Activated naive CD8-positive, alpha-beta T cell treated with anti-CD3 and anti-CD28 coated beads for 36 hours (primary cell): Measurements from ENCODE around the gene CACNA1G. TPM values are rescaled to one million over a fixed set of nuclear protein-coding genes. Genes with fewer than 3 reads are reported as not detected.

Source experiments
- DNase-seq: peaks from one replicate; pipeline ENCODE4 v3.0.0; 2021
- H3K27ac Mint-ChIP-seq: one replicate; pipeline ENCODE4 v1.8.0; 2022; ENCODE audit warnings: mild to moderate bottlenecking, moderate library complexity, mixed read lengths
- H3K27me3 Mint-ChIP-seq: one replicate; pipeline ENCODE4 v1.8.0; 2022; ENCODE audit warnings: mild to moderate bottlenecking, mixed read lengths
- H3K36me3 Mint-ChIP-seq: one replicate; pipeline ENCODE4 v1.8.0; 2021; ENCODE audit warnings: mild to moderate bottlenecking, mixed read lengths
- H3K4me1 Mint-ChIP-seq: one replicate; pipeline ENCODE4 v1.8.0; 2021; ENCODE audit warnings: mixed read lengths
- H3K4me3 Mint-ChIP-seq: one replicate; pipeline ENCODE4 v1.8.0; 2022; ENCODE audit warnings: mild to moderate bottlenecking, moderate library complexity, mixed read lengths
- H3K9me3 Mint-ChIP-seq: one replicate; pipeline ENCODE4 v1.8.0; 2022; ENCODE audit warnings: mixed read lengths
- total RNA-seq, 2 experiments: library from RNA; stranded (reverse); gene quantifications; one replicate each; pipeline ENCODE4 v1.2.3, GENCODE V29; 2021

Gene CACNA1G
- total RNA-seq, 2 experiments from 2014 or later: 0.06 TPM; not detected in 1

DNA sequence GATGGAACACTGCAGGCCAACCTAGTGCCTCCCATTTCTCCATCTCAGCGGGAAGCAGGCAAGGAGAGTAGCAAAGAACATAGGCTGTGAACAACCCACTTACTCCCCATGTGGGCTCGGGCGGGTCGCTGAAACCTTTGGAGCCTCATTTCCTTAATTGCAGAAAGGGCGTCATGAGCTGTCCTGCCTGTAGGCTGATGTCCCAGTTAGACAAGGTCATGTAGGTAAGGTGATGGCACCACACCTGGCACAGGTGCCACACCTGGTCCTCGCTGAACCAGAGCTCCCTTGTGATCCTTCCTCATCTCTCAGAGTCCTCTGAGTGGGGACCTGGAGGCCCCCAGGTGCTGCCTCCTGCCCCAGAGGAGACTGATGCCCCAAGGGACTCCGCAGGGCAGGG is 97.1 kb downstream of the CACNA1G start:
- peaks cover 11% of the 10 kb centered on the region for H3K4me1 Mint-ChIP-seq
- H3K36me3 Mint-ChIP-seq: no peaks in the 10 kb centered on the region
- no peak for DNase-seq
- H3K4me3 Mint-ChIP-seq: no peak overlapping the region
- H3K9me3 Mint-ChIP-seq: no peaks in the 10 kb centered on the region
- no peak overlapping the region for H3K27ac Mint-ChIP-seq
- H3K27me3 Mint-ChIP-seq: no peaks in the 10 kb centered on the region

DNA sequence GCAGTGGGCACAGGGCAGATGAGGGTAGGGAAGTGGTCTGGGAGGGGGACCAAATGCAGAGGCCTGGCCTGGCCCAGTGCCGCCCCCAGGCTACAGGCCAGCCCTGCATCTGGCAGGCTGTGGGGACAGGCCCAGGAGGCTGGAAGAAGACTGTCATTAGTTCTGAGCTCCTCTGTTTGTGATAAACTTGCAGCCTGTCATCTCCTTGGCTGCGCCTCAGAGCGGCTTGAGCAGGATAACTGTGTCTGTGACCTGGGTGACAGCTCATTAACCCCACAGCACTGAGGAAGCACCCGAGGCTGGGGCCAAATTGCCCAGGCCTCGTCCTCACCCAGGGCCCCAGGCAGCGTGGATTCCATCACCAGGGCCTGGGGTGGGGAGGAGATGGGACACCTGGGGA is 98.1 kb downstream of the CACNA1G start:
- Mint-ChIP-seq H3K27ac (no peak overlapping the region), H3K27me3 (no peaks in the 10 kb centered on the region), H3K4me1 (peaks cover 11% of the 10 kb centered on the region), H3K4me3 (no peak overlapping the region), H3K9me3 (no peaks in the 10 kb centered on the region), H3K36me3 (no peaks in the 10 kb centered on the region)
- no peak for DNase-seq

DNA sequence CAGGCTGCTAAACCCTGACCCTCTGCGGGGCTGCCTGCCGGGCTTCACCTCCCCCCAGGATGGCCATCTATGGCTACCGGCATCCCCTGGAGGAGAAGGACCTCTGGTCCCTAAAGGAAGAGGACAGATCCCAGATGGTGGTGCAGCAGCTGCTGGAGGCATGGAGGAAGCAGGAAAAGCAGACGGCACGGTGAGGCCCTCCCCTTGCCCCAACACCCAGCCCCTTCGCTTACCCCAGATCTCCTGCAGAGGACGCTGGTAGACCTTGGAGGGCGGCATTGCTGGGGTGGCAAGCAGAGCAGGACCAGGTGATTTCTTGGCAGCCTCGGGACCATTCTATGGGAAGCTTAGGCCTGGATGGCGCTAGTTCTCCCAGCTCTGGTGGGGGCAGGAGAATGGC is 98.7 kb downstream of the CACNA1G start:
- H3K9me3 Mint-ChIP-seq: no peaks in the 10 kb centered on the region
- no peak for DNase-seq
- no peaks in the 10 kb centered on the region for H3K27me3 Mint-ChIP-seq
- H3K36me3 Mint-ChIP-seq: no peaks in the 10 kb centered on the region
- H3K4me1 Mint-ChIP-seq: peaks cover 11% of the 10 kb centered on the region
- no peak overlapping the region for H3K4me3 Mint-ChIP-seq
- H3K27ac Mint-ChIP-seq: no peak overlapping the region

DNA sequence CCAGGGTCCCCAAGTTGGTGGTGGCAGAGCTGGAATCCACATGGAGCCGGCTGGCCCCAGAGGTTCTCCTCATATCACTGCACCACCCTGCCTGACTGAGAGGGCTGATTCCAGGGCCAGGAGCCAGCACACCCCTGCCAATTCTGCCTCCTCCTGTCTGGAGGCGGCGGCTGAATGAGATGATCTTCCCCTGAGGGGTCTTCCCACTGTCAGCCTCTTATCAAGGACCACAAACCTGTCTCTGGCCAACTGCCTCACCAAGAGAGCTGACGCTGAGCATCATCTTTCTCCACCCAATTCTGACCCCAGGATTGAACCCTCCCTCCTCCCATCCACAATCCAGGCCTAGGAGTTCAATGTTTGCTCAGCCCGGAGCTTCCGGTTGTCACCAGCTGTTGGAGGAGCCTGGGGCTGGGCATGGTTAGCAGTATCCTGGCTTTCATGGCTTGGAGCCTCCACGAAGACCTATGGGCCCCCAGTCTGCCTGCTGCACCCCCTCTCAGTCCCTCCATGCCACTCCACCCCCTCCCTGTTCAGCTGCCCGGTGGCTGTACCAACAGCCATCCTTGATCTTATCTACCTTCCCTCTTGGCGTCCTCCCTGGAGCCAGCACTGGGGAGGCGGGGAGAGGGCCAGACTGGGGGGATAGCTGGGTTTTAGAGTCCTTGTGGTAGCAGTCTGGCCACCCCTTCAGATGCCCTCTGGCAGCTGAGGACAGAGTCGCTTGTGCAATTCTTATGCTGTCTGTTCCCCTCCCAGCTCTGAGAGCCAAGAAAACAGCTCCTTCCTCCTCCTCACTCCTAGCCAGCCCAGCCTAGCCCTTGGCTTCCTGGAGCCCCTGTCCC is 99.7 kb downstream of the CACNA1G start:
- Mint-ChIP-seq H3K27me3 (no peaks in the 10 kb centered on the region), H3K36me3 (no peaks in the 10 kb centered on the region), H3K4me1 (peaks cover 11% of the 10 kb centered on the region), H3K9me3 (no peaks in the 10 kb centered on the region), H3K4me3 (no peak overlapping the region), H3K27ac (no peak overlapping the region)
- DNase-seq: no peak

DNA sequence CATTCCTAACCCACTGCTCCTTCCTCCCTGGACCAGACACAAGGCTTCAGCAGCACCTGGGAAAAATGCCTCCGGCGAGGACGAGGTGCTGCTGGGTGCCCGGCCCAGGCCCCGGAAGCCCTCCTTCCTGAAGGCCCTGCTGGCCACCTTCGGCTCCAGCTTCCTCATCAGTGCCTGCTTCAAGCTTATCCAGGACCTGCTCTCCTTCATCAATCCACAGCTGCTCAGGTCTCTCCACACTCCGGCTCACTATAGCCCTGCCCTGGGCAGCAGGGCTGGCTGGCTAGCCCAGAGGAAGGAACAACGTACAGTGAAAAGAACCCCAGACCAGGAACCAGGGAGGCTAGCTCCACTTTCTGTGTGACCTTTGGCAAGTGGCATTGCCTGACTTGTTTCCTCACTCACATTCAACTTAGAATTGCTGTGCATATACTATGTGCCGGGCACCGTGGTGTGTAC is 100.4 kb downstream of the CACNA1G start:
- DNase-seq: no peak
- H3K36me3 Mint-ChIP-seq: no peaks in the 10 kb centered on the region
- no peak overlapping the region for H3K4me3 Mint-ChIP-seq
- no peaks in the 10 kb centered on the region for H3K27me3 Mint-ChIP-seq
- H3K4me1 Mint-ChIP-seq: peaks cover 11% of the 10 kb centered on the region
- H3K9me3 Mint-ChIP-seq: no peaks in the 10 kb centered on the region
- H3K27ac Mint-ChIP-seq: peak overlapping the region; percentile 26

DNA sequence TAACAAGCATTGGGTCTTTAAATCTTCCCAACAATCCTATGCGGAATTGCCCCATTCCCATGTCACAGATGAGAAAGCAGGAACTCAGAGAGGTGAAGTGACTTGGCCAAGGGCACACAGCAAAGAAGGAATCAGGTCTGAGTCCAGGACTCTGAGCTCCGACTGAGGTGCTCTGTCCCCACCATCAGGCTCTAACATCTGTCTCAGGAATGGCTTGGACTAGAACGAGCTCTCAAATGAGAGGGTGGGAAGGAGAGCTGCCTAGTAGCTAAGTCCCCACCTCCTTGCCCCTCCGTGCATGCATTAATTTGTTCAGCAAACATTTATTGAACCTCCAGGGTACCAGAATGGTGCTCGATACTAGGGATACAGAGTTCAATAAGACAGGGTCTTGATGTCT is 100.8 kb downstream of the CACNA1G start:
- Mint-ChIP-seq H3K27me3 (no peaks in the 10 kb centered on the region), H3K4me3 (no peak overlapping the region), H3K4me1 (peaks cover 11% of the 10 kb centered on the region), H3K27ac (peak overlapping the region; percentile 26), H3K9me3 (no peaks in the 10 kb centered on the region), H3K36me3 (no peaks in the 10 kb centered on the region)
- no peak for DNase-seq

DNA sequence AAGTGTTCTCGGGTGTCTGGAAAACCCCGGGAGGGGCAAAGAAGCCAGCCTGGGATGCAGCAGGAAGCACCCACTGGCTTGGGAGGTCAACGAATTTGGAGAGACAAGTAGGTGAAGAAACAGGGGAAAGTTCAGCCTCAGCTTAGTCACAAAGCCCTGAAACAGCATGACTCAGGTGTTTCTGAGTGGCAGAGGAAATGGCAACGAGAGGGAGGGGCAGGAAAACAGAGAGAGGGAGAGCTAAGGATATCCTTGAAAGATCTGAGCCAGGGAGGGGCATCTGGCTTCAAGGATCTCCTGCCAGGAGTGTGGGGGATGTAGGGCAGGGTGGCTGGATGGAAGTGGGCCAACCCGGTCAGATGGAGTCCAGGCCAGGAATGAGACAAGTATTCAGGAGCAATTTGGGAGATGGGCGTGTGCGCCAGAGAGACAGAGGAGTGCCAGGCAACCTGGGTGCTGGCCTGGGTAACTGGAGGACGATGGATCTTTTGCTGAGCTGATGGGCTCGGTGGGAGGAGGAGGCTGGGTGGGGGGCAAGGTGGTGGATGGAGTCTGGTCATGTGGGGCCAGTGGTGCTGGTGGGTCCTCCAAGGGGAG is 101.4 kb downstream of the CACNA1G start:
- no peaks in the 10 kb centered on the region for H3K9me3 Mint-ChIP-seq
- H3K4me1 Mint-ChIP-seq: peaks cover 11% of the 10 kb centered on the region
- H3K27ac Mint-ChIP-seq: peak overlapping the region; percentile 67
- H3K4me3 Mint-ChIP-seq: no peak overlapping the region
- no peak for DNase-seq
- no peaks in the 10 kb centered on the region for H3K36me3 Mint-ChIP-seq
- H3K27me3 Mint-ChIP-seq: no peaks in the 10 kb centered on the region

DNA sequence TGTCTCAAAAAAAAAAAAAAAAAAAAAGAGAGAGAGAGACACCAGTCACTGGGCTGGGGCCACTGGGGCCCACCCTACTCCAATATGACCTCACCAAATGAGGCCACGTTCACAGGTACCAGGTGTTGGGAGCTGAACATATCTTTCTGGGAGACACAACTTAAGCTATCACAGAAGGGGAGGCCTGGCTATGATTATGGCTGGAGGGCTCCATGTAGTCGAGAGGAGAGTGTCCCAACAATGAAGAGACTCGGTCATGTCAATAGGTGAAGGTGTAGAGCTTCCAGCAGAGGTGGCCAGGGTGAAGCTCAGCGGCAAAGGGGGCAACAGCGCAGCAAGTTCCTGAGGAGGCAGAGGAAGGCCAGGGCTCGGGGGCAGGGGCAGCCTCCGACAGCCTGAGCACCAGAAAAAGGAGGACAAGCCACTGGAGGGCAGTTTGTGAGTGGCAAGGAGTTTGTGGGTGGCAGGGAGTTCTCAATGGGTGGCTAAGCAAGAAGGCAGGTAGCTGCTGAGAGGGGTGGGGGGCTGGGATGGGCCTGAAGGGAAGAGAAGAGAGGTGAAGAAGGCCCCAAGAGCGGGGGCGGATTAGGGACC is 102.2 kb downstream of the CACNA1G start:
- Mint-ChIP-seq H3K4me3 (no peak overlapping the region), H3K36me3 (no peaks in the 10 kb centered on the region), H3K27me3 (no peaks in the 10 kb centered on the region), H3K27ac (peak overlapping the region; percentile 14), H3K9me3 (no peaks in the 10 kb centered on the region), H3K4me1 (peaks cover 11% of the 10 kb centered on the region)
- no peak for DNase-seq

DNA sequence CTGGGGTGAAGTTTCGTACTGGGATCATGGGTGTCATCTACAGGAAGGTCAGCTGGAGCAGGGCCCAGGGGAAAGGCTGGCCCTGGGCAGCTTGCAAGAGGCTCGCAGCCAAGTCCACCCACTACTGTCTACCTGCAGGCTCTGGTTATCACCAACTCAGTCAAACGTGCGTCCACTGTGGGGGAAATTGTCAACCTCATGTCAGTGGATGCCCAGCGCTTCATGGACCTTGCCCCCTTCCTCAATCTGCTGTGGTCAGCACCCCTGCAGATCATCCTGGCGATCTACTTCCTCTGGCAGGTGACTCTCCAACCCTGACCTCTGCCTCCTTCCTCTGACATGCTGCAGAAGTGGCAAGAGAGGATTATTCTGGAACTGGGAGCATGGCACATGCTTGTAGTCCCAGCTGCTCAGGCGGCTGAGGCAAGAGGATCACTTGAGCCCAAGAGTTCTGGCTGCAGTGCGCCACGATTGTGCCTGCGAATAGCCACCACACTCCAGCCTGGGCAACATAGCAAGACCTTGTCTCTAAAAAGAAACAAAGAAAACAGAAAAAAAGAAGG is 103.4 kb downstream of the CACNA1G start:
- H3K36me3 Mint-ChIP-seq: no peaks in the 10 kb centered on the region
- no peak overlapping the region for H3K27ac Mint-ChIP-seq
- no peak overlapping the region for H3K4me3 Mint-ChIP-seq
- peaks cover 11% of the 10 kb centered on the region for H3K4me1 Mint-ChIP-seq
- no peaks in the 10 kb centered on the region for H3K9me3 Mint-ChIP-seq
- DNase-seq: no peak
- no peaks in the 10 kb centered on the region for H3K27me3 Mint-ChIP-seq

DNA sequence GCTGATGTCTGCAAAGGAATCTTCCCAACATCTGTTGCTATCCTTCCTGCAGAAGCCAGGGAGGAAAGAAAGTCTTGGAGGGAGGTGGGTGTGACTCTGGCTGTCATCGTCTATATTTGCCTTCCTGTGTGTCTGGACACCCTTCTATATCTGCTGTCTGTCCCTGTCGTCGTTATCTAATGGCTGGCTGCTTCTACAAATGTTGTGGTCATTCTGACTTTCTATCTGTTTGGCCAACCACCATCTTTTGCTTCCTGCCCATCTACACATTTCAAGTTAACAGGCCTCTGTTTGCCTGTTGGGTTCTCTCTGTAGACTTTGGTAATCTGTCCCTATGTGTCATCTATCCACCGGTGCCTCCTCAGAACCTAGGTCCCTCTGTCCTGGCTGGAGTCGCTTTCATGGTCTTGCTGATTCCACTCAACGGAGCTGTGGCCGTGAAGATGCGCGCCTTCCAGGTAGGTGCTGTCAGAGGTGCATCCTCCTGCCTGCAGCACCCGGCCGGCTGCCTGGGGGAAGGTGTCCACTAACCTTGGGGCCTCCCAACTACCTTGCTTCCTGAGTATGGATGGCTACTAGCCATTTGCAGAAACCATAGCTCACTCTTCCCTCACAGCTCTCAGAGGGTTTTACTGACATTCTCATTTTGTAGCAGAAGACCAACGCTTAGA is 104.4 kb downstream of the CACNA1G start:
- no peak overlapping the region for H3K27ac Mint-ChIP-seq
- H3K36me3 Mint-ChIP-seq: no peaks in the 10 kb centered on the region
- H3K4me3 Mint-ChIP-seq: no peak overlapping the region
- no peaks in the 10 kb centered on the region for H3K27me3 Mint-ChIP-seq
- H3K9me3 Mint-ChIP-seq: no peaks in the 10 kb centered on the region
- H3K4me1 Mint-ChIP-seq: peaks cover 11% of the 10 kb centered on the region
- no peak for DNase-seq

DNA sequence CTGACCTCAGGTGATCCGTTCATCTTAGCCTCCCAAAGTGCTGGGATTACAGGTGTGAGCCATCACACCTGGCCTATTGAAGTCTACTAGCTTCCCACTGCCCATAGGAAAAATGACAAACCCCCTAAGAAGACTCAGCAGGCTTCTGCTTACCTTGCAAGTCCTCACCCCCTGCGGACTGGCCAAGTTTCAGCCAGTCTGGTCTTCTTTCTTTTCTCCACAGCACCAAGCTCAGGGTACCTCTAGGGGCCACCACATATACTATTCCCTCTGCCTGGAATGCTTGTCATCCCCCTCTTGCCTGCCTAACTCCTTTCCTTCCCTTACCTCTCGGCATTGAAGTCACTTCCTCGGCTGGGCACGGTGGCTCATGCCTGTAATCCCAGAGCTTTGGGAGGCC is 105.3 kb downstream of the CACNA1G start:
- no peak overlapping the region for H3K4me3 Mint-ChIP-seq
- DNase-seq: no peak
- H3K4me1 Mint-ChIP-seq: peaks cover 11% of the 10 kb centered on the region
- H3K36me3 Mint-ChIP-seq: no peaks in the 10 kb centered on the region
- no peaks in the 10 kb centered on the region for H3K9me3 Mint-ChIP-seq
- H3K27me3 Mint-ChIP-seq: no peaks in the 10 kb centered on the region
- no peak overlapping the region for H3K27ac Mint-ChIP-seq

DNA sequence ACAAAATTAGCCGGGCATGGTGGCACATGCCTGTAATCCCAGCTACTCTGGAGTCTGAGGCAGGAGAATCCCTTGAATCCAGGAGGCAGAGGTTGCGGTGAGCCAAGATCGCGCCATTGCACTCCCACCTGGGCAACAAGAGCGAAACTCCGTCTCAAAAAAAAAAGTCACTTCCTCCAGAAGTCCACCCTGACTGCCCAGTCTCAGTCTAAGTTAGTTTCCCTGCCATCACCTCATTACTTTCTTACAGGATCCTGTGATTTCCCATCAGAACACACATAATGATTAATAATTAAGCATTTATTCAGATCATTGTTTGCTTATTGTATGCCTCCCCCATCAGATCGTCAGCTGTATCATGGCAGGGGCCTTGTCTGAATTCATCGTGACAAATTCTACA is 105.8 kb downstream of the CACNA1G start:
- Mint-ChIP-seq H3K9me3 (no peaks in the 10 kb centered on the region), H3K27me3 (no peaks in the 10 kb centered on the region), H3K4me1 (peaks cover 8% of the 10 kb centered on the region), H3K4me3 (no peak overlapping the region), H3K27ac (no peak overlapping the region), H3K36me3 (no peaks in the 10 kb centered on the region)
- DNase-seq: no peak

DNA sequence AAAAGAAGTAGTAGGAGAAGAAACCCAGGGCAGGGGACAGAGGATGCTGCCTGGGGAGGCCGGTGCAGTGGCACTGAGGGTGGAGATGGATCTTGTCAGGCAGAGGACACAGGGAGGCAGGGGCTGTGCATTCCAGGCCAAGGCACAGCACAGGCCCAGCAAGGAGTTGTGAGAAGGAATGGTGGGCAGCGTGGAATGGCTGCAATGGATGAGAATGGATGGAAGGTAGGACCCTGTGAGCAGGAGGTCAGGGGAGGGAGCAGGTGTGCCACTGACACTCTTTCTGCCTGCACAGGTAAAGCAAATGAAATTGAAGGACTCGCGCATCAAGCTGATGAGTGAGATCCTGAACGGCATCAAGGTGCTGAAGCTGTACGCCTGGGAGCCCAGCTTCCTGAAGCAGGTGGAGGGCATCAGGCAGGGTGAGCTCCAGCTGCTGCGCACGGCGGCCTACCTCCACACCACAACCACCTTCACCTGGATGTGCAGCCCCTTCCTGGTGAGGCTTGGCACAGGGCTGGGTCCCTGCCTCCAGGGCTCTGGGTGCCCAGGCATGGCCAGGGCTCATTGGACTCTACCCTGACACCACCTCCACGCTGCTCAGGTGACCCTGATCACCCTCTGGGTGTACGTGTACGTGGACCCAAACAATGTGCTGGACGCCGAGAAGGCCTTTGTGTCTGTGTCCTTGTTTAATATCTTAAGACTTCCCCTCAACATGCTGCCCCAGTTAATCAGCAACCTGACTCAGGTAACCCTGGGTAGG is 106.9 kb downstream of the CACNA1G start:
- H3K4me3 Mint-ChIP-seq: no peak overlapping the region
- no peak overlapping the region for H3K27ac Mint-ChIP-seq
- no peak for DNase-seq
- no peaks in the 10 kb centered on the region for H3K4me1 Mint-ChIP-seq
- no peaks in the 10 kb centered on the region for H3K9me3 Mint-ChIP-seq
- no peaks in the 10 kb centered on the region for H3K36me3 Mint-ChIP-seq
- H3K27me3 Mint-ChIP-seq: no peaks in the 10 kb centered on the region

DNA sequence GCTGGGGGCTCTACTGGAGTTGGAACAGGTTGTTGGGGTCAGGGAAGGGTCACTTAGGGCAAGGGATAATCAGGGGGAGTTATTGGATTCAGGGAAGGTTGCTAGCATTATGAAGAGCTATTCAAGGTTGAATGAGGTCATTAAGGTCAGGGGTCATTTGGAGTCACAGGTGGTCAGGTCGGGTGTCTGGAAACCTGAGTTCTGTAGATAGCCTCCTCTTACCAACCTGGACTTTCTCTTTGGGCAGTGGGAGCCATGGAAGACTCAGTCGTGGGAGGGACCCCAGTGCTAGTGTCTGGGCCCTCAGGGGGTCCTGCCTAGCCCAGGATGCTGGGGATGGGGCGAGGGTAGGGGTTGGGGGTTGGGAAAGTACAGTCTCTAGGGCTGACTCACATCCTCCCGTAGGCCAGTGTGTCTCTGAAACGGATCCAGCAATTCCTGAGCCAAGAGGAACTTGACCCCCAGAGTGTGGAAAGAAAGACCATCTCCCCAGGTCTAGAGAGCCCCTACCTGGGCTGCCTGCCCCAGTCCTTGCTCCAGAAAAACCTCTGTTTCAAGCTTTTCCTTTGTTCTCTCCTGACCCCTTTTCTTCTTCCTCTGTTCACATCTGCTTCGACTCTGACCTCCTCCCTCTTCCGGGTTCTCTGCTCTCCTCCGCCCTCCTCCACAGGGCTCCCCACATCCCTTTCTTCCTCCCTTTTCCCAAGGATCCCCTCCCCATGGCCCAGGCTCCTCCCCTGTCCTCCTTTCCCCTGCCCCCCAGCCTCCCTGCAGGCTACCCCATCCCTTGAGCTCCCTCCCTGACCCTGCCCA is 107.7 kb downstream of the CACNA1G start:
- no peaks in the 10 kb centered on the region for H3K36me3 Mint-ChIP-seq
- no peaks in the 10 kb centered on the region for H3K9me3 Mint-ChIP-seq
- H3K27me3 Mint-ChIP-seq: no peaks in the 10 kb centered on the region
- no peak overlapping the region for H3K27ac Mint-ChIP-seq
- no peak for DNase-seq
- no peak overlapping the region for H3K4me3 Mint-ChIP-seq
- H3K4me1 Mint-ChIP-seq: no peaks in the 10 kb centered on the region
